Nephron (organoid): ENCODE measurements around the gene PLEKHG2.
A peak's percentile ranks its signal among the peaks of the same experiment; 100 is the strongest.

Experiments
- H3K27ac Mint-ChIP-seq, 3 experiments: 2 replicates each; pipeline ENCODE4 v1.8.0; 2020; ENCODE audit warnings: mixed read lengths in 3 of 3, mild to moderate bottlenecking in 2 of 3, moderate library complexity in 1 of 3
- H3K27me3 Mint-ChIP-seq: 2 replicates; pipeline ENCODE4 v1.8.0; 2021; ENCODE audit warnings: low read depth, mild to moderate bottlenecking, moderate library complexity, mixed read lengths
- H3K36me3 Mint-ChIP-seq: 2 replicates; pipeline ENCODE4 v1.8.0; 2020; ENCODE audit warnings: low read depth, mixed read lengths
- H3K4me1 Mint-ChIP-seq: 2 replicates; pipeline ENCODE4 v1.8.0; 2020; ENCODE audit warnings: mixed read lengths
- H3K4me3 Mint-ChIP-seq, 3 experiments: 2 replicates each; pipeline ENCODE4 v1.8.0; 2020; ENCODE audit warnings: mild to moderate bottlenecking in 3 of 3, mixed read lengths in 3 of 3, moderate library complexity in 2 of 3
- H3K9me3 Mint-ChIP-seq: 2 replicates; pipeline ENCODE4 v1.8.0; 2020; ENCODE audit warnings: mixed read lengths
- CTCF ChIP-seq, 3 experiments: fragments of 200-600 bp; sonication (generic); IDR thresholded peaks; one replicate each; pipeline ENCODE4 v1.5.0; 2021; ENCODE audit warnings: antibody characterized with exemption in 3 of 3; ENCODE audit not compliant: unreplicated experiment in 3 of 3

The PLEKHG2 gene

GRCh38 chr19:39369200-39369599, 43.3 kb upstream of the PLEKHG2 start:
- Mint-ChIP-seq H3K36me3 (peaks cover 64% of the 10 kb centered on the region), H3K27ac (no peak overlapping the region), H3K4me3 (no peak overlapping the region), H3K4me1 (peaks cover 10% of the 10 kb centered on the region), H3K27me3 (peaks cover 3% of the 10 kb centered on the region), H3K9me3 (no peaks in the 10 kb centered on the region)
- no peak for TF ChIP-seq CTCF (IDR thresholded peaks at IDR 0.05; ENCODE audit: unreplicated experiment in 3 of 3)

GRCh38 chr19:39370735-39371134, 41.7 kb upstream of the PLEKHG2 start:
- Mint-ChIP-seq H3K36me3 (peaks cover 62% of the 10 kb centered on the region), H3K4me1 (peaks cover 10% of the 10 kb centered on the region), H3K9me3 (no peaks in the 10 kb centered on the region)

GRCh38 chr19:39372047-39372802, 40.2 kb upstream of the PLEKHG2 start:
- peaks cover 67% of the 10 kb centered on the region for H3K36me3 Mint-ChIP-seq
- no peaks in the 10 kb centered on the region for H3K9me3 Mint-ChIP-seq
- no peak for TF ChIP-seq CTCF (IDR thresholded peaks at IDR 0.05; ENCODE audit: unreplicated experiment in 3 of 3)
- H3K4me3 Mint-ChIP-seq: no peak overlapping the region
- peaks cover 3% of the 10 kb centered on the region for H3K27me3 Mint-ChIP-seq
- H3K27ac Mint-ChIP-seq: peak overlapping the region; percentile 39 to 94 (median 78)
- peaks cover 10% of the 10 kb centered on the region for H3K4me1 Mint-ChIP-seq

More at GRCh38 chr19:39370735-39371134, 41.7 kb upstream of the PLEKHG2 start:
- Mint-ChIP-seq H3K27ac (peak overlapping the region in 1 of 3 experiments; percentile 7), H3K4me3 (no peak overlapping the region), H3K27me3 (peaks cover 3% of the 10 kb centered on the region)
- no peak for TF ChIP-seq CTCF (IDR thresholded peaks at IDR 0.05; ENCODE audit: unreplicated experiment in 3 of 3)

GRCh38 chr19:39372941-39373340, 39.5 kb upstream of the PLEKHG2 start:
- Mint-ChIP-seq H3K36me3 (peaks cover 71% of the 10 kb centered on the region), H3K4me3 (no peak overlapping the region)

GRCh38 chr19:39375929-39376328, 36.5 kb upstream of the PLEKHG2 start:
- H3K27ac Mint-ChIP-seq: no peak overlapping the region
- no peaks in the 10 kb centered on the region for H3K9me3 Mint-ChIP-seq
- peaks cover 10% of the 10 kb centered on the region for H3K4me1 Mint-ChIP-seq
- H3K36me3 Mint-ChIP-seq: peaks cover 74% of the 10 kb centered on the region
- no peaks in the 10 kb centered on the region for H3K27me3 Mint-ChIP-seq
- TF ChIP-seq CTCF (IDR thresholded peaks at IDR 0.05; ENCODE audit: unreplicated experiment in 3 of 3): no peak
- no peak overlapping the region for H3K4me3 Mint-ChIP-seq

More at GRCh38 chr19:39372941-39373340, 39.5 kb upstream of the PLEKHG2 start:
- H3K4me1 Mint-ChIP-seq: peaks cover 10% of the 10 kb centered on the region
- peak overlapping the region; percentile 39 to 94 (median 78) for H3K27ac Mint-ChIP-seq
- no peak for TF ChIP-seq CTCF (IDR thresholded peaks at IDR 0.05; ENCODE audit: unreplicated experiment in 3 of 3)
- no peaks in the 10 kb centered on the region for H3K9me3 Mint-ChIP-seq
- peaks cover 3% of the 10 kb centered on the region for H3K27me3 Mint-ChIP-seq
